ENCODE data around the gene PTAR1.
"Not testable (repeated sequence)": the region's sequence is repeated elsewhere in the genome, so short reads cannot be mapped to it uniquely, and the experiment has no call there.

PTAR1 gene, protein sequence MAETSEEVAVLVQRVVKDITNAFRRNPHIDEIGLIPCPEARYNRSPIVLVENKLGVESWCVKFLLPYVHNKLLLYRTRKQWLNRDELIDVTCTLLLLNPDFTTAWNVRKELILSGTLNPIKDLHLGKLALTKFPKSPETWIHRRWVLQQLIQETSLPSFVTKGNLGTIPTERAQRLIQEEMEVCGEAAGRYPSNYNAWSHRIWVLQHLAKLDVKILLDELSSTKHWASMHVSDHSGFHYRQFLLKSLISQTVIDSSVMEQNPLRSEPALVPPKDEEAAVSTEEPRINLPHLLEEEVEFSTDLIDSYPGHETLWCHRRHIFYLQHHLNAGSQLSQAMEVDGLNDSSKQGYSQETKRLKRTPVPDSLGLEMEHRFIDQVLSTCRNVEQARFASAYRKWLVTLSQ

GRCh38 chr9:69759421-69760277 is at the start of gene PTAR1:
PTAR1 (minus strand) TSS chr9:69760011; CDS start chr9:69759938, 73 bp downstream.
- peak; percentile 91 for DNase-seq

DNA sequence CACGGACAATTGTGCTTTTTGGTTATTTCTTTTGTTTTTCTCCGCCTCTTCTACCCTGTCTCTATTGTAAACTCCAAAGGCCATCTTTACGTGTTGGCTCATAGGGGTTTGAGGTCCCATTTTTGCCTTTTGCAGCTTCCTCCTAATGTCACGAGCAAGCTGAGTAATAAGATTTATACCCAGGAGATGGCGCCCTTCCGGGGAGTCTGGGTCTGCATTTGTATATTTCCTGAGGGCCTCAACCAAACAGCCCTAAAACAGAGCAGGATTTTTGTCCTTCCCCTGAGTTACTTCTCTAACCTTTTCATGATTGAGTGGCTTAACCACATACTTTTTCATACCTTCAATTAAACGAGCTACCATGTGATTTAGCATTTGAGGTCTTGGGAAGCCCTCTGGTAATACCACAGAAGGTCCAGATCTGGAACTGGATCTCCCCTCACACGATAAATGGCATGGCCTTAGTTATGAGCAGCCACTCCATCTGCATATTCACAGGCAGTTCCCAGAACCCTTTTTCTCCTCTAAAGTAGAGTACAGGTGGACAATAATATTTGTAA is 49.6 kb upstream of the PTAR1 start:
- no peak for DNase-seq

GRCh38 chr9:69806627-69807026 is 46.8 kb upstream of the PTAR1 start:
- DNase-seq = no peak

DNA sequence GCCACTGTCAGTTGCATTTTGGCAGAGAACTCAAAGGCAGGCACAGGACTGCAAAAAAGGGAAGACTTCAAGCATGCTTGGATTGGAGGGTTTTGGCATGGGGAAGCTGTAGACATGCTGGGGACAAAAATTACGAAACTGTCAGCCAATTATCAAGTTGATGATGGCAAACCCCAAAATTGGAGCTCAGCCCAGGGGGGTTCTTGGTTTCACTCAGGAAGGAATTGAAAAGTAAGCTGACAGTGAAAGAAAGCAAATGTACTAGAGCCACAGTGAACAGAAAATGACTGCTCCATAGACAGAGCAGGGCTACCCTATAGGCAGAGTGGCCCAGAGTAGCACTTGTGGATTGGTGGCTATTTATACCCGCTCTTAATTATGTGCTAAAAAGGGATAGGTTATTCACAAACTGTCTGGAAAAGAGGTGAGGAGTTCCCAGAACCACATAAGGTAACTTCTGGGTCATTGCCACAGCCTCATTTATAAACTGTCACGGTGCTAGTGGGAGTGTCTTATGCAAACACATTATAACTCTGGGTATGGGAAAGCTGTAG is 46.2 kb upstream of the PTAR1 start:
- peak; percentile 7 for DNase-seq

DNA sequence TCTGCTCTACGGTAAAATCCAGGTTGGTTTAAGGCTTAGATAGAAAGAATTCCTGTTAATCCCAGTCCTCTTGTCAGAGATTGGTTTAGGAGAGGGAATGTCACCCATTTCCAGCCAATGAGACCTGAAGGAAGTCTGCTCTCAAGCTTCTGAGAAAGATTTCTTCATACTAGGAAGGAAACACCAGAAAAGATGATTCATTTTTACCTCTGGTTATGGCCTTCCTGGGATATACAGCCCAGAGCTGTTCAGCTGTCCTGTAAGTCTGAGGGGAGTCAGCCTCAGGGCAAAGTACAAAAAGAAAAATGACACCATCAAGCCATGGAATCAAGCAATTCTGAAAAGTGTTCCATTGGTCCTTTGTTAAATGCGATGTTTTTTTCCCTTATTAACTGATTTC is 42.2 kb upstream of the PTAR1 start:
- DNase-seq = no peak

DNA sequence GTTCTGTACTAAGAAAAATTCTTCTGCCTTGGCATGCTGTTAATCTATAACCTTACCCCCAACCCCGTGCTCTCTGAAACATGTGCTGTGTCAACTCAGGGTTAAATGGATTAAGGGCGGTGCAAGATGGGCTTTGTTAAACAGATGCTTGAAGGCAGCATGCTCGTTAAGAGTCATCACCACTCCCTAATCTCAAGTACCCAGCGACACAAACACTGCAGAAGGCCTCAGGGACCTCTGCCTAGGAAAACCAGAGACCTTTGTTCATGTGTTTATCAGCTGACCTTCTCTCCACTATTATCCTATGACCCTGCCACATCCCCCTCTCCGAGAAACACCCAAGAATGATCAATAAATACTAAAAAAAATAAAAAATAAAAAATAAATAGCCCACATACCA is 40.2 kb upstream of the PTAR1 start:
- not testable (repeated sequence) for DNase-seq

DNA sequence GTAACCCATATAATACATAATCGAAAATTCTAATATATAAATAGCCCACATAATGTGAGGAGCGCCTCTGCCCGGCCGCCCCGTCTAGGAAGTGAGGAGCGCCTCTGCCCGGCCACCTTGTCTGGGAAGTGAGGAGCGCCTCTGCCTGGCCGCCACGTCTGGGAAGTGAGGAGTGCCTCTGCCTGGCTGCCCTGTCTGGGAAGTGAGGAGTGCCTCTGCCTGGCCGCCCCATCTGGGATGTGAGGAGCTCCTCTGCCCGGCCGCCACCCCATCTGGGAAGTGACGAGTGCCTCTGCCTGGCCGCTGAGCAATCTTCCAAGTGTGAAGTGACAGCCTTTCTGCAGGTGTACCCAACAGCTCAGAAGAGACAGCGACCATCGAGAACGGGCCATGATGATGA is 39.7 kb upstream of the PTAR1 start:
- DNase-seq = not testable (repeated sequence)

DNA sequence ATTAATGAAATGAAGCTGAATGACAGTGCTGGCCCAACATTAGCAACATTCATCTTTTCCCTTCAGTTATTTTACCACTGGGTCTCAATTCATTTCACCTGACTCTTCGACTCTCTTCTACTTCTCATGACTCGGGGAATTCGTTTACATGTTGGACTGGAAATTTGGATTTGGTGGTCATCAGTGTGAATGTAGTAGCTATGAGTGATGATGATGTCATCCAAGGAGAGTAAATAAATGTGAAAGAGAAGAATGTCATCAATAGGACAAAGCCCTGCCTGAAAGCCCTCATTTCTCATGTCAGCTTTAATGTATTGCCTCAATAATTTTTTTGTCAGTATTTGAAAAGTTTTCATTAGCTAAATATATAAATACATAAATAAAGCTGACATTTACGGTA is 38.9 kb upstream of the PTAR1 start:
- DNase-seq = no peak

GRCh38 chr9:69797675-69798074 is 37.9 kb upstream of the PTAR1 start:
- no peak for DNase-seq

- DNase-seq = no peak
These were observed 34.5 kb upstream of the PTAR1 start for GRCh38 chr9:69794356-69794755.

DNA sequence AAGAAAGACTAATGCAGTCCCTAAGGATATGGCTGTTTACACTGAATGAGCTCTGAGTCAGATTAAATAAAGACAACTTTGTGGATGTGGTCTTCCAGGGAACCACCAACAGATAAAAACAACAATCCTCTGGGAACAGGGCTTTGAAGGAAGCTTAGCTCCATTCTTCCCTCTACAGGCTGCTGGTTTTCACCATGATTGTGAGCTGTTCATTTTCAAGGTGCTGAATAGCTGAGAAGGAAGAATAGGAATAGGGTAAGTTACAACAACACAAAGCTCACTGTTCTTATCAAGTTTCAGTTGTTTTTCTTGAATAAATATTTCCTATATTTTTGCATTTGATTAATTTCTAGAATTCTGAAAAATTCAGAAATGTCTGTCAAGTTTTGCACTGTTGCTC is 25.9 kb upstream of the PTAR1 start:
- no peak for DNase-seq

DNA sequence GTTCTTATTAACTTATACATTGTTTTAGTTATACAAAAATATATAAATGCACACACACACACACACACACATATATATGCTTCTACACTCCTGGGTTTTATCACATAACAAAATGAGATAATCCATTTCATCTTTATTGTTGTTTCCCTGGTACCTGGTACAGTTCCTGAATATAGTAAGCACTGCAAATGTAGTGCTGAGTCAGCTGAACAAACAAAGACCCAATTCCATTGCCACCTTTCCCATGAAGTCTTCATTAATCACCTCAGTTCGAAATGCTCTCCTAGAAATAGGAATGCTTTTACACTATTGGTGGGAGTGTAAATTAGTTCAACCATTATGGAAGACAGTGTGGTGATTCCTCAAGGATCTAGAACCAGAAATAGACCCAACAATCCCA is 13.4 kb upstream of the PTAR1 start:
- DNase-seq = no peak

DNA sequence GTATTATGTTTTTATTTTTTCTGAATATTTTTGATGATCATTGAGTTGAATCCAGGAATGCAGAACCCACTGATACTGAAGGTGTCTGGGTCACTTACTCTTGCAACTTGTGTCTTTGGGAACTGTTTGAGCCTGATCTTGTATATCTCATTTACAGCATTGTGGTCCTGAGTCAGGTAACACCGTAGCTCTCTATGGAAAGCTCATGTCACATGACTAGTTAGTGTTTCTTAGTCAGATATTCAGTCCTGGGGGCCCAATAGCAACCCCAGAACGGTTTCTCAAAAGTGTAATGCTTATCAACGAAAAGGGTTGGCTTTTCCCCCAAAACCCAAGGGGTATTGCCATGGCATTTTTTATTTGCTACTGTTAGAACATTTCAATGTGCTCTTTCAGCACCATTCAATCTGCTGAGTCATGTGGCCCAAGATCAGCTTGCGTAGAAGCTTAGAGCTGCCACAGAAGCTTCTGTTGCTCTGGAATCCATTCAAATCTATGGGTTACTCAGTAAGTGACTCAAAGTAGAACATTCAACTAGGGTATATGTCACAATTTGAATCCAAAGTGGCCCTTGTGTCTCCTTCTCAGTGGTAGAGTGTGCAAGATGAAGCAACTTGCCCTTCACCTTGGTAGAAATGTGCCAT is 12.1 kb upstream of the PTAR1 start:
- no peak for DNase-seq

DNA sequence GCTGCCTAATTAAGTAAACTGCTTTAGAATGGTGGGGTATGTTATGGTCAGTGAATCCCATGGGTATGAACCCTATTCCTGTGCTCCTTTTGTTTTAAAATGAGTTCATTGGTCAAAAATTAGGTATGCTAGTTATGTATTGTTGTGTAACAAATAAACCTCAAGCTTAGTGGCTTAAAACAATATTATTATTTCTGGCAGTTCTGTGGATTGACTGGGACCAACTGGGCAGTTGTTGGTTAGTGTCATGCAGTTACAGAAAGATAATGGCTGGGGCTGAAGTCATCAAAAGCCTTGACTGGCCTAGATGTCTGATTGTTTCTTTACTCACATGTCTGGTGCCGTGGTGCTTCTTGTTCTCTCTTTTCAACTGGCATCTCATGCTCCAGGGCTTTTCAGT is 8.9 kb upstream of the PTAR1 start:
- no peak for DNase-seq

DNA sequence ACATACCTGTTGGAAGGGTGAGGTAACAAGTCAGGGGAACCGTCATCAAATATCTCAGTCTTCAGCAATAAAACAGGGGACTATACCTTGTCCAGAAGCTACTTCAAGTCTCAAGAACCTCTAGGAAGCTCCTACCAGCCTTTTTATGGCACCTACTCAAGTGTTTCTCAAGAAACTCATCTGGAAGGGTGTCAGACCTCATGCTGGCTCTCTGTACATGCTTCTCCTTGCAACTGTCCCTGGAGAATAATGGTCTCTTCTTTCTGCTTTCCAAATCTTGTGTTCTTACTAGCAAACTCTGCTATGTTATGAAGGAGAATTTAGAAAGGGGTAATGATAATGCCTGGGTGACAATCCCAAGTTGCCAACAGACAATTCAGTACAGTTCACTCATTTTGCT is 8.3 kb upstream of the PTAR1 start:
- no peak for DNase-seq

DNA sequence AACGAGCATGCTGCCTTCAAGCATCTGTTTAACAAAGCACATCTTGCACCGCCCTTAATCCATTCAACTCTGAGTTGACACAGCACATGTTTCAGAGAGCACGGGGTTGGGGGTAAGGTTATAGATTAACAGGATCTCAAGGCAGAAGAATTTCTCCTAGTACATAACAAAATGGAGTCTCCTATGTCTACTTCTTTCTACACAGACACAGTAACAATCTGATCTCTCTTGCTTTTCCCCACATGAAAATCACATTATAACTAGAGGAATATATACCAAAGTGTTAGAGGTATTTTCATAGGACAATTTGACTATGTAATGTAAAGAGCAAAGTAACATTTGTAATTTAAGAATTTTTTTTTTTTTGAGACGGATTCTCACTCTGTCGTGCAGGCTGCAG is 4.1 kb upstream of the PTAR1 start:
- DNase-seq = not testable (repeated sequence)

- no peak for DNase-seq
These were observed 2.7 kb upstream of the PTAR1 start for GRCh38 chr9:69762527-69762926.

- peak; percentile 56 for DNase-seq
These were observed 433 bp upstream of the PTAR1 start for GRCh38 chr9:69760278-69760610.

DNA sequence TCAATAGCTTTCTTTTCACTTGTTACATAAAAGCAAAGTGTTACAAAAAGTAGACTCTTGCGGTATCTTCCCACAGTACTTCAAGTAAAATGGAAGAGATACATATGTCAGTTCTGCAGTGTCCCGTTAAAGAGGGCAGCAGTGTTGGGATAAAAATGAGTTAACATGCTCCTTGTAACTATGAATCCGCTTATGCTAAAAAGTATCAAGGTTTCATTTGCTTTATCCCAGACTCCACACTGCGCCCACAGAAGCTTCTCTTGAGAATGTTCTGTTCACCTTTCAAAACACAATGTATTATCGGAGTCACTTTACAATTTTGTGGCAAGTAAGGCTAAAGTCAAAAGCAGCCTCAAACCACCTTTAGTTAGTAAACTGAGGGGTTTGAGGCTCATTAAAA is 790 bp downstream of the PTAR1 start:
- no peak for DNase-seq

DNA sequence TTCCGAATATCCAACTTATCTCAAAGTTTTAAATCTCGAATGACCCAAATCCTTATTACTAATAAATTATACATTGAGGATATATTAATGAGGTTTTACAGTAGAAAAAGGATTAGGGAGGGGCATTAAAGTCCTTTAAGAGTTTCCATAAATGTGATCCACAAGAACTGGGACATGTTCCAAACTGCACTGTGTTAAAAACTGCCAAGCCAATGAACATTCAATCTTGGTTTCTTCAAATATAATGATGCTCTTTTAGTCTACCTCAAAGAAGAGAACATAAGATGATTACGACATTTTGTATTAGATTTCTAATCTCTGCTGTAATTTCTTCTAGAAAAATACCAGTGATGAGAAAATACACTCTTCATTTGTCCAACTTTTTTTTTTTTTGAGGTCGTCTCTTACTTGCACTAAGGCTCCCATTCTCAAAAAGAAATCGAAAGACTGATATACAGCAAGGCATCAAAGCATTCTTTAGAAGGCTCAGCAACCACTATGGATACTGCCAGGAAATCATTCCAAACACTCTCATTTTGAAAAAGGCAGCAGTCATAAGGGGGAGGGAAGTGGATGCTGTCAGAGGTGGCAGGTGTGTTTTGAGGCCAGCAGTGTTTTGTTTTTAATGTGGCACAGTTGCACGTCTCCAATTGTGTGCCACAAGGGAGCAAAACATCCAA is 1.7 kb downstream of the PTAR1 start:
- no peak for DNase-seq

DNA sequence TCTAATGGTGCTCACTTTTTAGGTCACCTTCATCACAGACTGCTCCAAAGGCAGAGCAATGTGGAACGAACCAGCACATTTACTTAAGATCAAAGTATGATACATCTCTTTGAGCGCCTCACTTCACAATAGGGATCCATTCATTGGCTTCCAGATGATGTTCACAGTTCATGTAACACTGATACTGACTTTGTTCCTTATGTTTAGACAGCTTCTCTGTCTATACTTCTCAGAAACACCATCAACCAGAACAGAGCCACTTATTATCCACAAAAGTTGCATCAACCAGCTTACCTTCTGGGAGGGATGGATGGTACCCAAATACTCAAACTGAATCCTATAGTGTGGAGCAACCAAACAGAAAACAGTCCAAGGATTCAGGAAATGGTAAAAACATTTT is 4.6 kb downstream of the PTAR1 start:
- no peak for DNase-seq

- no peak for DNase-seq
These were observed 6.0 kb downstream of the PTAR1 start for GRCh38 chr9:69753830-69754229.

DNA sequence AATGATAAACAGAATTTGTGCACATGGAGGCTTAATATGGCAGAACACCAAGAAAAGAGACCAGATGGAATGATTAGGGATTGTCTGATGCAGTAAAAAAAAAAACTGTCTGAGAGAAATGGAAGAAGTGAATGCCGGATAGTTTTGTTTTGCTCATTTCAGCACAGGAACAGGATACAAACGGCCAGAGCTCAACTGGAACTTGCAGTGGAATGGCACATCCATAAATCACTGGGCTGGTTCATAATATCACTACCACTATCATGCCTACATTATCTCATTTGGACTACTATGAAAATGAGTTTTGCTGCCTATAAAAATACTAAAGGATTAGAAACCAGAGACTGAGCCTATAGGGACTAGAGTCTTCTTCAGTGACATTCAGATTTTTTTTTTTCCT is 9.7 kb downstream of the PTAR1 start:
- DNase-seq = no peak

All from midbrain (tissue), 1 donor.